Stimulated activated CD8-positive, alpha-beta memory T cell treated with anti-CD3 and anti-CD28 coated beads, Interleukin-7, amount 100 ng/mL, for 4 hours (primary cell): ENCODE results near the gene PPP2R3B.
"Not testable (repeated sequence)": the region's sequence is repeated elsewhere in the genome, so short reads cannot be mapped to it uniquely, and the experiment has no call there.

ENCODE experiments used
- DNase-seq, 2 donors: peaks; one replicate each; pipeline ENCODE4 v3.0.0-alpha.2; 2020; ENCODE audit warnings: low read depth in 2 of 2

Gene PPP2R3B

DNA sequence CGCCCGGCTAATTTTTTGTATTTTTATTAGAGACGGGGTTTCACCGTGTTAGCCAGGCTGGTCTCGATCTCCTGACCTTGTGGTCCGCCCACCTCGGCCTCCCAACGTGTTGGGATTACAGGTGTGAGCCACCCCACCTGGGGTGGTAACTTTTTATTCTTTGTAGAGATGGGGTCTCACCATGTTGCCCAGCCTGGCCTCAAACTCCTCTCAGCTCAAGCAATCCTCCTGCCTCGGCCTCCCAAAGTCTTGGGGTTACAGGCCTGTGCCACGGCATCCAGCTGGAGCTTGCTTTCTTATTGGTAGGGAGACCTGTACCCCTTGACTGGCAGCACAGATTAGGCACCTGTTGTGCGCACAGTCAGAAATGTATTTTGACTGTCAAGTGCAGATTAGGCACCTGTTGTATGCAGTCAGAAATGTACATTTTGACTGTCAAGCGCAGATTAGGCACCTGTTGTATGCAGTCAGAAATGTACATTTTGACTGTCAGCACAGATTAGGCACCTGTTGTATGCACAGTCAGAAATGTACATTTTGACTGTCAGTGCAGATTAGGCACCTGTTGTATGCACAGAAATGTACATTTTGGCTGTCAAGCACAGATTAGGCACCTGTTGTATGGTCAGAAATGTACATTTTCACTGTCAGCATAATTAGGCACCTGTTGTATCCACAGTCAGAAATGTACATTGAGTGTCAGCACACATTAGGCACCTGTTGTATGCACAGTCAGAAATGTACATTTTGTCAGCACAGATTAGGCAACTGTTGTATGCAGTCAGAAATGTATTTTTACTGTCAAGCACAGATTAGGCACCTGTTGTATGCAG, 80.7 kb downstream of the PPP2R3B start:
- not testable (repeated sequence) for DNase-seq

DNA sequence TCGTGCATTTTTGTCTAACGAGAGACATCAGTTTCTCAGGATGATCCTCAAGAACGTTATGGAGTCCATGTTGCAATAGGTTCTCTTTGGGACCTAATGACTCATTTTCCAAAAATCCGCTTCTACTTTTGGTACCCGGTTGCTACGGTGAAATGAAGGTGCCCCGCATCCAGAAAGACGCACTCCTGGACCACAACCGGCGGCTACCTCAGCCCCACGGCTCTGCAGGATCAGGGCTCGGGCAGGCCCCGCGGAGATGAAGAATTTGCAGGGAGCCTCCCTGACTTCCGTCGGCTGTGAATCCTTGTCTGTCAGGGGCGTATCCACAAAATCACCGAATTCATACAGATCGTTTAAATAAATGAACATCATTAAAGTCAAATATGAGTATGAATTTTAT, 83.7 kb downstream of the PPP2R3B start:
- DNase-seq: no peak

DNA sequence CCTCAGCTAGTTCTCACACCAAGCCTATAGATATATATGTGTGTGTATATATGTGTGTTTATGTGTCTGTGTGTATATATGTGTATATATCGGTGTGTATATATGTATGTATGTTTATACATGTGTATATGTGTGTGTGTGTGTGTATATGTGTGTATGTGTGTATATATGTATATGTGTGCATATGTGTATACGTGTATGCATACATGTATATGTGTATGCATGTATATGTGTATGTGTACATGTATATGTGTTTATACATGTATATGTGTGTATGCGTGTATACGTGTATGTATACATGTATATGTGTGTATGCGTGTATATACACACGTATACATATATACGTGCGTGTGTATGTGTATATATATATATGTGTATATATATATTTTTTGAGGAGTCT, 86.4 kb downstream of the PPP2R3B start:
- DNase-seq: no peak

DNA sequence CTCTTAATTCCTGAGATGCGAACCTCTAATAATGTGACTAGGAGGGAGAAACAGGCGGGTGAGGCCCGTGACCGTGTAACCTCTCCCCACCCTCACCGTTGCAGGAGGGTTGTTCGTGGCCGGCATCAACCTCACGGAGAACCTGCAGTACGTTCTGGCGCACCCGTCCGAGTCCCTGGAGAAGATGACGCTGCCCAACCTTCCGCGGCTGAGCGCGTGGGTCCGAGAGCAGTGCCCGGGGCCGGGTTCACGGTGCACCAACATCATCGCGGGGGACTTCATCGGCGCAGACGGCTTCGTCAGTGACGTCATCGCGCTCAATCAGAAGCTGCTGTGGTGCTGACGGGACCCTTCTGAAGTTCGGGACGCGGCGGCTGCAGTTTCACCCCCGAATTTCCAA, 87.7 kb downstream of the PPP2R3B start:
- DNase-seq: no peak

DNA sequence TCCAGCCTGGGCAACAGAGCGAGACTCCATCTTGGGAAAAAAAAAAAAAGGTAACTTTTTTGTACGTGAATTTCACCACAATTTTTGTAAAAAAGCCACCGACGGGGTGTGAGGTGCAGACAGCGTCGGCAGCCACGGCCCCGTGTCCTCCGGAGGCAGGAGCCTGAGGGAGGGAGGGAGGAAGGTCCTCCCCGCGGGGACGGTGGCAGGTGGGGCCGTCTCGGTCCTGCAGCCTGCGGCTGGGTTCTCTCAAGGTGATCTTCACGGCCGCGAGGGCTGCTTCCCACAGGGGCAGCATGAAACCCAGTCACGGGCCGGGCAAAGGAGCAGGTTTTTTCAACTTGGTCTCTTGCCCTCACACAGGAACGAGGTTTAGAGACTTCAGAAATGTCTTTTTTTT, 91.6 kb downstream of the PPP2R3B start:
- no peak for DNase-seq

DNA sequence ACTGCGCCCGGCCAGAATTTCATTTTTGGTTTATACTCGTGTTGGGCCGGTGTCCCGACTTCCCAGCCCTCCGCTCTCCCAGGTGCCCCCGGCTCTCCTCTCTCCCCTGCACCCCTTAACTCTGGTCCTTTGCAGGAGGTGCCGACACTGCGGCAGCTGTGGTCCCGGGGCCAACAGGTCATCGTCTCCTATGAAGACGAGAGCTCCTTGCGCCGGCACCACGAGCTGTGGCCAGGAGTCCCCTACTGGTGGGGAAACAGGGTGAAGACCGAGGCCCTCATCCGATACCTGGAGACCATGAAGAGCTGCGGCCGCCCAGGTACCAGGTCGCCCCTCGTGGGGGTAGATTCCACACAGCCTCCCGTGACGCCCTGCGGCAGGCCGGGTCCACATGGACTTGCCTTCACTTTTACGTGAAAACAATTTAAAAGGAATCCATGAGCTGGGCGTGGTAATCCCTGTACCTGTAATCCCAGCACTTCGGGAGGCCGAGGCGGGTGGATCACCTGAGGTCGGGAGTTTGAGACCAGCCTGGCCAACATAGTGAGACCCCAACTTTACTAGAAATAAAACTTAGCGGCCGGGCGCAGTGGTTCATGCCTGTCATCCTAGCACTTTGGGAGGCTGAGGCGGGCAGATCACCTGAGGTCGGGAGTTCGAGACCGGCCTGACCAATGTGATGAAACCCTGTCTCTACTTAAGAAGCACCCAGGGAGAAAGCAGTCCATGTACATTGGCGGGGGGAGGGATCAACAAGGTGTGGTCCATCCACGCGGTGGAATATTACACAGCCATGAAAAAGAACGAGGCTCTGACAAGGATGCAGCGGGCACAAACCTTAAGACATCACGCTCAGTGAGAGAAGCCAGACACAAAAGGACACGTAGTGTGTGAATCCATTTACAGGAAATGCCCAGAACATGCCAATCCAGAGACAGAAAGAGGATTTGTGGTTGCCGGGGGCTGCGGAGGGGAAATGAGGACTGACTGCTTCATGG, 93.5 kb downstream of the PPP2R3B start:
- DNase-seq: no peak

DNA sequence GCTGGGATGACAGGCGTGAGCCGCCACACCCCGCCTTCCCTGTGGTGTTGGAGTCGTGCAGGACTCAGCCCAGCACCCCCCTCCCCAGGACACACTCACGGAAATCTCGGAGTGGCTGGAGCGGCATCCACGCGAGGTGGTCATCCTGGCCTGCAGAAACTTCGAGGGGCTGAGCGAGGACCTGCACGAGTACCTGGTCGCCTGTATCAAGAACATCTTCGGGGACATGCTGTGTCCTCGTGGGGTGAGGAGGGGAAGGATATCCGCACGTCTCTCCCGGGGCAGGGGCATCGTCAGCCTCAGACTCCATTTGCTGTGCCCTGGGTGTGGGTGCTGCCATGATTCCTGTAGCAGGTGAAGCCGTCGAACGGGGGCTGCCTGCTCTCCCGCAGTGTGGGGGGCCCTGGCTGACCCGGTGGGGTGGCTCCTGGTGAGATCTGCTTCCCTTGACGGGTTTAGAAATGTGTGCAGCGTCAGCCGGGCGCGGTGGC, 95.3 kb downstream of the PPP2R3B start:
- DNase-seq: no peak

DNA sequence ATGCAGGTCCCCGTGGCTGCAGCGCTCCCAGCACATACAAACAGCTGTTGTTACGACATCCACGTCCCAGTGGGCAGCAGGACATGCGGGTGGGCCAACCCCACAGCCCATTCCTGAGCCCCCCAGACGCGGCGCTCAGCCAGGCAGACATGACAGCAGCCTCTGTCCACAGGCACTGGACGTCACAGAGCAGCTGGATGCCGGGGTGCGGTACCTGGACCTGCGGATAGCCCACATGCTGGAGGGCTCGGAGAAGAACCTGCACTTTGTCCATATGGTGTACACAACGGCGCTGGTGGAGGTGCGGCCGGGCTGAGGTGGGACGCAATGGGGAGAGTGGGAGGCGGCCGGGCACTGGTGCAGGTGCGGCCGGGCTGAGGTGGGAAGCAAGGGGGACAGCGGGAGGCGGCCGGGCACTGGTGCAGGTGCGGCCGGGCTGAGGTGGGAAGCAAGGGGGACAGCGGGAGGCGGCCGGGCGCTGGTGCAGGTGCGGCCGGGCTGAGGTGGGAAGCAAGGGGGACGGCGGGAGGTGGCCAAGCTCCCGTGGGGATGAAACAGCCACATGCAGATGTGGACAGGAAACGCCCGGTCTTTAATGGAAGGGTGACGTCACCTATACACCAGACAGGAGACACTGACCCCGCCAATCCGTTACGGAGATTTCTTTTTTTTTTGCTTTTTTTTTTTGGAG, 96.1 kb downstream of the PPP2R3B start:
- no peak for DNase-seq

DNA sequence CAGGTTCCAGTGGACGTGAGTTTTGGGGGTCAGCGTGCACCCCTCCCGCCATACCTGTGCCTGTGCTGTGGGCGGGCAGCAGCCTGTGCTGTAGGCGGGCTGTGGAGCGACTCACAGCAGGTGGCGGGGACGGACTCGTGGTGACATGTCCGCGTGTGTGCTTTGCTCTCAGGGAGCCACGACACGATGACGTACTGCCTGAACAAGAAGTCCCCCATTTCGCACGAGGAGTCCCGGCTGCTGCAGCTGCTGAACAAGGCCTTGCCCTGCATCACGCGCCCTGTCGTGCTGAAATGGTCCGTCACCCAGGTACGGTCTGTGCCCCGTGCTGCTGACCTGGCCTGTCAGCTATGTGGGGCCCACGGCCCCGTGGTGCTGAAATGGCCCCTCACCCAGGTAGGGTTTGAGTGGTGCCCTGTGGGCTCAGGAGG, 98.1 kb downstream of the PPP2R3B start:
- DNase-seq: no peak

DNA sequence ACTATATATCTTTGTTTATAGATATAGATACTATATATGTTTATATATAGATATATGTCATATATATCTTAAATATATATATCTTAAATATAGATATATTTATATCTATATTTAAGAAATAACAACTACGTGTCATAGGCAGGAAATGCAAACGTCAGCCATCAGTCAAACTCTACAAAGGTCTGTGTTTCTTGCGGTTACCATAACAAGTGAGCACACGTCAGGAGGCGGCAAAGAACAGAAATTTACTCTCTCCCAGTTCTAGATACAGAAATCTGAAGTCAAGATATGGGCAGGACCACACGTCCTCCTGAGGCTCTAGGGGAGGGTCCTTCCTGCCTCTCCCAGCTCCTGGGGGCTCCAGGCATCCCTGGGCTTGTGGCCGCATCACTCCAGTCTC, 99.0 kb downstream of the PPP2R3B start:
- no peak for DNase-seq

DNA sequence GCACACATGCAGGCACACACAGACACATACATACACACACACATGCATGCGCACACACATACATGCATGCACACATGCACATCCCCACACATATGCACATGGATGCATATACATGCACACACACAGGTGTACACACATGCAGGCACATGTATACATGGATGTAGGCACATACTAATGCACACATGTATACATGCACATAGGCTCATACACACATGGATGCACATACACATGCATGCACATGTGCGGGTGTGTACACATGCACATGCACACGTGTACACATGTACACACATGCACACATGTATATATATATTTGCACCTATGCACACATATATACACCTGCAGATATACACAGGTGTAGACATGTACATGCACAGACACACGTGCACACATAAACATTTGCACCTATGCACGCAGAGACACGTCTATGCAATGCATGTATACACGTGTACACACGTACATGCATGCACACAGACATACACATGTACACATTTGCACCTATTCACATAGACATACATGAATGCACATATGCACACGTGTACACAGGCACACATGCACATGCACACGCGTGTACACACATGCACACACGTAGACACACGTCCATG, 101.5 kb downstream of the PPP2R3B start:
- no peak for DNase-seq
